Progenitor cell of endocrine pancreas (in vitro differentiated cells): ENCODE results near the gene BCDIN3D. TPM values are rescaled to one million over a fixed set of nuclear protein-coding genes. Genes with fewer than 3 reads are reported as not detected.

Source experiments
- DNase-seq: peaks from one replicate; pipeline ENCODE4 v3.0.0; 2021; ENCODE audit warnings: low spot score; ENCODE audit not compliant: unreplicated experiment
- H3K27ac Mint-ChIP-seq: 2 replicates; pipeline ENCODE4 v1.8.0; 2021; ENCODE audit warnings: mild to moderate bottlenecking, moderate library complexity, mixed read lengths
- H3K27me3 Mint-ChIP-seq: 2 replicates; pipeline ENCODE4 v1.8.0; 2021; ENCODE audit warnings: mixed read lengths
- H3K36me3 Mint-ChIP-seq: 2 replicates; pipeline ENCODE4 v1.8.0; 2022; ENCODE audit warnings: mixed read lengths; ENCODE audit not compliant: insufficient read depth
- H3K4me1 Mint-ChIP-seq: 2 replicates; pipeline ENCODE4 v1.8.0; 2021; ENCODE audit warnings: low read depth, mixed read lengths
- H3K4me3 Mint-ChIP-seq: 2 replicates; pipeline ENCODE4 v1.8.0; 2021; ENCODE audit warnings: low read depth, mild to moderate bottlenecking, moderate library complexity, mixed read lengths
- H3K9me3 Mint-ChIP-seq: 2 replicates; pipeline ENCODE4 v1.8.0; 2021; ENCODE audit warnings: low read depth, mixed read lengths
- CTCF ChIP-seq: fragments of 200-600 bp; sonication (generic); IDR thresholded peaks from one replicate; pipeline ENCODE4 v1.5.0; 2021; ENCODE audit warnings: antibody characterized with exemption, mild to moderate bottlenecking; ENCODE audit not compliant: unreplicated experiment
- total RNA-seq: library from RNA; stranded (reverse); gene quantifications from 2 replicates; pipeline ENCODE4 v1.2.1, GENCODE V29; 2021

Gene BCDIN3D
- total RNA-seq, 1 donor from 2014 or later: 7.3 TPM

GRCh38 chr12:49825360-49825970 is 17.4 kb downstream of the BCDIN3D start:
- peaks cover 16% of the 10 kb centered on the region for H3K4me1 Mint-ChIP-seq
- no peak for TF ChIP-seq CTCF

GRCh38 chr12:49824895-49825294 is 18.0 kb downstream of the BCDIN3D start:
- TF ChIP-seq CTCF: no peak
- Mint-ChIP-seq H3K27ac (no peak overlapping the region), H3K4me3 (no peak overlapping the region), H3K9me3 (no peaks in the 10 kb centered on the region), H3K4me1 (peaks cover 16% of the 10 kb centered on the region), H3K27me3 (no peaks in the 10 kb centered on the region), H3K36me3 (peaks cover 4% of the 10 kb centered on the region)
- DNase-seq: no peak

More at GRCh38 chr12:49825360-49825970, 17.4 kb downstream of the BCDIN3D start:
- Mint-ChIP-seq H3K4me3 (no peak overlapping the region), H3K27ac (no peak overlapping the region), H3K9me3 (no peaks in the 10 kb centered on the region), H3K27me3 (no peaks in the 10 kb centered on the region), H3K36me3 (peaks cover 4% of the 10 kb centered on the region)
- no peak for DNase-seq

GRCh38 chr12:49824416-49824815 is 18.5 kb downstream of the BCDIN3D start:
- Mint-ChIP-seq H3K36me3 (peaks cover 4% of the 10 kb centered on the region), H3K4me3 (no peak overlapping the region), H3K9me3 (no peaks in the 10 kb centered on the region), H3K4me1 (peaks cover 16% of the 10 kb centered on the region), H3K27ac (no peak overlapping the region), H3K27me3 (no peaks in the 10 kb centered on the region)
- TF ChIP-seq CTCF: no peak
- no peak for DNase-seq

GRCh38 chr12:49823951-49824350 is 19.0 kb downstream of the BCDIN3D start:
- H3K9me3 Mint-ChIP-seq: no peaks in the 10 kb centered on the region
- no peak for DNase-seq
- H3K4me3 Mint-ChIP-seq: no peak overlapping the region
- H3K27ac Mint-ChIP-seq: no peak overlapping the region
- H3K27me3 Mint-ChIP-seq: no peaks in the 10 kb centered on the region
- H3K36me3 Mint-ChIP-seq: peaks cover 5% of the 10 kb centered on the region
- TF ChIP-seq CTCF: no peak
- H3K4me1 Mint-ChIP-seq: peaks cover 11% of the 10 kb centered on the region

- Mint-ChIP-seq H3K4me1 (peaks cover 7% of the 10 kb centered on the region), H3K36me3 (peaks cover 5% of the 10 kb centered on the region), H3K9me3 (no peaks in the 10 kb centered on the region), H3K4me3 (no peak overlapping the region), H3K27me3 (no peaks in the 10 kb centered on the region), H3K27ac (no peak overlapping the region)
- DNase-seq: no peak
- TF ChIP-seq CTCF: no peak
Measured at GRCh38 chr12:49823350-49823749, 19.6 kb downstream of the BCDIN3D start.
